WERI-Rb-1 (cell line): ENCODE measurements around the gene HNRNPC.
"Not testable (repeated sequence)": the region's sequence is repeated elsewhere in the genome, so short reads cannot be mapped to it uniquely, and the experiment has no call there.

Experiments
- DNase-seq: peaks from one replicate; pipeline ENCODE4 v3.0.0-alpha.2; 2020
- H3K27ac ChIP-seq: fragments of 250-450 bp; sonication (Bioruptor Pico); 2 replicates; pipeline ENCODE4 v1.5.1; 2020; ENCODE audit warnings: mild to moderate bottlenecking, moderate library complexity
- H3K27me3 ChIP-seq: fragments of 250-450 bp; sonication (Bioruptor Pico); 2 replicates; pipeline ENCODE4 v1.5.1; 2021; ENCODE audit warnings: mild to moderate bottlenecking, low read depth, moderate library complexity; ENCODE audit not compliant: insufficient read depth, severe bottlenecking
- H3K36me3 ChIP-seq: fragments of 250-450 bp; sonication (Bioruptor Pico); 2 replicates; pipeline ENCODE4 v1.5.1; 2020; ENCODE audit warnings: mild to moderate bottlenecking, moderate library complexity
- H3K4me3 ChIP-seq: 2 replicates; pipeline ENCODE4 v1.5.1; 2011; ENCODE audit warnings: low read depth, mild to moderate bottlenecking, control low read depth, low read length
- H3K9me3 ChIP-seq: fragments of 250-450 bp; sonication (Bioruptor Pico); 2 replicates; pipeline ENCODE4 v1.5.1; 2021; ENCODE audit warnings: mild to moderate bottlenecking, moderate library complexity; ENCODE audit not compliant: severe bottlenecking
- TF ChIP-seq, protein P1 (sequence below): IDR thresholded peaks from 2 replicates; pipeline ENCODE4 v1.5.1; 2011; ENCODE audit warnings: low read depth, mild to moderate bottlenecking, control low read depth, inconsistent platforms, low read length

Gene HNRNPC

DNA sequence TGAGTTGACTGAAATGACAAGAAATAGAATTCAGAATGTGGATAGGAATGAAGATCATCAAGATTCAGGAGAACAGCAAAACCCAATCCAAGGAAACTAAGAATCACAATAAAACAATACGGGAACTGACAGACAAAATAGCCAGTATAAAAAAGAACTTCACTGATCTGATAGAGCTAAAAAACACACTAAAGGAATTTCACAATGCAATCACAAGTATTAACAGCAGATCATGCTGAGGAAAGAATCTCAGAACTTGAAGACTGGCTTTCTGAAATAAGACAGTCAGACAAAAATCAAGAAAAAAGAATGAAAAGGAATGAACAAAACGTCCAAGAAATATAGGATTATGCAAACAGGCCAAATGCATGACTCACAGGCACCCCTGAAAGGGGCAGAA is 98.1 kb downstream of the HNRNPC start:
- DNase-seq, result no peak
- no peak overlapping the region for H3K4me3 ChIP-seq
- peaks cover 67% of the 10 kb centered on the region for H3K27me3 ChIP-seq
- H3K27ac ChIP-seq, result no peak overlapping the region
- H3K9me3 ChIP-seq, result peaks cover 4% of the 10 kb centered on the region
- TF ChIP-seq, protein P1, sequence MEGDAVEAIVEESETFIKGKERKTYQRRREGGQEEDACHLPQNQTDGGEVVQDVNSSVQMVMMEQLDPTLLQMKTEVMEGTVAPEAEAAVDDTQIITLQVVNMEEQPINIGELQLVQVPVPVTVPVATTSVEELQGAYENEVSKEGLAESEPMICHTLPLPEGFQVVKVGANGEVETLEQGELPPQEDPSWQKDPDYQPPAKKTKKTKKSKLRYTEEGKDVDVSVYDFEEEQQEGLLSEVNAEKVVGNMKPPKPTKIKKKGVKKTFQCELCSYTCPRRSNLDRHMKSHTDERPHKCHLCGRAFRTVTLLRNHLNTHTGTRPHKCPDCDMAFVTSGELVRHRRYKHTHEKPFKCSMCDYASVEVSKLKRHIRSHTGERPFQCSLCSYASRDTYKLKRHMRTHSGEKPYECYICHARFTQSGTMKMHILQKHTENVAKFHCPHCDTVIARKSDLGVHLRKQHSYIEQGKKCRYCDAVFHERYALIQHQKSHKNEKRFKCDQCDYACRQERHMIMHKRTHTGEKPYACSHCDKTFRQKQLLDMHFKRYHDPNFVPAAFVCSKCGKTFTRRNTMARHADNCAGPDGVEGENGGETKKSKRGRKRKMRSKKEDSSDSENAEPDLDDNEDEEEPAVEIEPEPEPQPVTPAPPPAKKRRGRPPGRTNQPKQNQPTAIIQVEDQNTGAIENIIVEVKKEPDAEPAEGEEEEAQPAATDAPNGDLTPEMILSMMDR, result no peak
- no peaks in the 10 kb centered on the region for H3K36me3 ChIP-seq

DNA sequence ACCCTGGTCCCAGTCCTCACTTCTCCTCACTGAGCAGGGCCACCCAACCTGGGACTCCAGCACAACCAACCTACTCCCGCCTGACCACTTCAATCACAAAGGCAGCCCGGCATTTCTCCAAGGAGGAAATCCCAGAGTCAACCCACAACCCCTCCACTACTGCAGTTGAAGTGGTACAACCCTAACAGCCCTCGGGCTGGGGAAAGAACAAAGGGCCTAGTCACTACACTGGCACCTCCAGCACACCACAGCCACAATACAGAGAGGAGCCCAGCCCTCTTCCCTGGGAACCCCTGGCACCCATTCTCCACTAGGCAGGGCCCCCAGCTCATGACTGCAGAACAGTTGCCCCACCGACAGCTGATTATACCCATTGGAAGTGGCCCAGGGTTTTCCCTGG is 99.7 kb downstream of the HNRNPC start:
- H3K27ac ChIP-seq, result no peak overlapping the region
- H3K4me3 ChIP-seq, result no peak overlapping the region

DNA sequence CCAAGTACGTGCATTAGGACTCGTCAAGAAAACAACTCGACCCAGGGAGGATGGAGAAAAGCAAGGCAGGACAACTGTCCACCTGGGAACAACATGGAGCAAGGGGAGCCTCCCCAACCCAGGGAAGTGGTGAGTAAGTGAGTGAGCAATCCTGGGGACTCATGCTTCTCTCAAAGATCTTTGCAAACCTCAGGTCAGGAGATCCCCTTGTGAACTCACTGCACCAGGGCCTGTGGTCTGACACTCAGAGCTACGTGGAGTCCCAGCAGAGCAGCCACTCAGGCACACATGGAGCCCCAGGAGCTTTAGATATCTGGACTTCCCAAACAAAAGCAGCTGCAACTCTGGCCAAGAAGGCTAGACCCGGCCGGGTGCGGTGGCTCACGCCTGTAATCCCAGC is 101.2 kb downstream of the HNRNPC start:
- Histone ChIP-seq H3K27me3 (peaks cover 52% of the 10 kb centered on the region), H3K4me3 (no peak overlapping the region), H3K36me3 (no peaks in the 10 kb centered on the region), H3K27ac (no peak overlapping the region), H3K9me3 (no peaks in the 10 kb centered on the region)
- TF ChIP-seq, protein P1, result no peak
- no peak for DNase-seq

More for the DNA sequence above, 99.7 kb downstream of the HNRNPC start:
- Histone ChIP-seq H3K9me3 (peaks cover 2% of the 10 kb centered on the region), H3K36me3 (no peaks in the 10 kb centered on the region), H3K27me3 (peaks cover 59% of the 10 kb centered on the region)
- DNase-seq, result no peak
- TF ChIP-seq, protein P1, result no peak

DNA sequence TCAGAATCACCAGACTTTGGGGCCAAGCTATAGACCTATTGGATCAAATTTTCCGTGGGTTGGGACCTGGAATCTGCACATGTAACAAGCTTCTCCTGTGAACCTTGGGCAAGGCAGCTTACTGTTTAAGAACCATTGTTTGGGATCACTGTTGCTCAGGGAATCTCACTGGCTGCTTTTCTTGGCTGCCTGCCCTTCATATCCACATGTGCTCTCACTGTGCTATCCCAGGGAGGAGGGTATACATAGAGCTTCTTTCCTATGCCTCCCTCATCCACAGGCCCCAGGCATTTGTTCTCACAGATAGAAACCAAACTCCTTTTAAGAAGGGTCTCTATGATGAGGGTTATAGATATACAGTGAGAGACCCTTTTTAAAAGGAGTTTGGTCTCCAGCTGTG is 103.6 kb downstream of the HNRNPC start:
- not testable (repeated sequence) for H3K9me3 ChIP-seq, DNase-seq, H3K4me3 ChIP-seq, H3K36me3 ChIP-seq, H3K27ac ChIP-seq
- peaks cover 44% of the 10 kb centered on the region for H3K27me3 ChIP-seq

DNA sequence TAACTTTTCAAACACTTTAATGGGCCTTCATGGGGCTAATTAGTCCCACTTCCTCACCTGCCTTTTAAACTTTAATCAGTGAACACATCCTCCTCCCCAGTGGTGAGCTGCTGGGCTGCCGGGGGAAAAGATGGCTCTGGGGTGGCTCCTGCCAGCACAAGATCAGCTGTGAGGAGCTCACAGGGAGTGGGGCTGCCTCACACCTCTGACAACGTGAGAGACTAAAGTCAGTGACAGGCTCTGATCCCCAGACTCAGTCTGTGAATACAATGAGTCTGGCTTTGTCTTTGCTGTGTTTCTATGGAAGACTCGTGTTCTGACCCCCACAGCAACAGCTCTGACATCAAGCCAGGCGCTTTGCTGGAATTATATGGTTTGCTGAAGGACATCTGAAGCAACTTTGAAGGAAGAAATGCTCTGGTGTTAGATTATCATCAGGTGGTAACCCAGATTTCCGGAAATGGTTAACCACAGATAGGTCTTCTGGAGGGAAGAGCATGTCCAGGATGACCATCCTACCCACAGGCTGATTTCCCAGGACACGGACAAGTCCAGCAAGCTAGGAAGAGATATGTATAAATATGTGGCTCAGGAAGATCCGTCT is 104.1 kb downstream of the HNRNPC start:
- not testable (repeated sequence) for DNase-seq, H3K36me3 ChIP-seq, H3K9me3 ChIP-seq, H3K4me3 ChIP-seq, H3K27ac ChIP-seq
- H3K27me3 ChIP-seq, result peaks cover 48% of the 10 kb centered on the region

DNA sequence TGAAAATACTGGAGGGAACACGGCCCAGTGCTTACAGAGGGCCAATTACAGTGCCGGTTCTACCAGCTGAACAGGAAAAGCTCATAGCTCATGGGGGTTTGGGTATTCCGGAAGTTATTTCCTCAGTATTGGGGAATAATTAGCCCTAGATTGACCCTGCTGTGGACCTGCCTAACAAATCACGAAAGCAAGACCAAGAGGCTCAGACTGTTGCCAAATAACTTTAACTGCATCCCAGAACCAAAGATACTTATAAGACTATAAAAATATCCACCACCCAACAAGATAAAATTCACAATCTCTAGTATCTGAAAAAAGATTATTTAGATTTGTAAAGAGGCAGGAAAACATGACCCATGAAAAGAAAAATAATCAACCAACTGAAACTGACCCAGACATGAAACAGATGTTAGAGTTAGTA is 105.4 kb downstream of the HNRNPC start:
- Histone ChIP-seq H3K9me3 (no peaks in the 10 kb centered on the region), H3K27me3 (peaks cover 44% of the 10 kb centered on the region), H3K27ac (no peak overlapping the region), H3K4me3 (no peak overlapping the region), H3K36me3 (no peaks in the 10 kb centered on the region)
- DNase-seq, result no peak
- TF ChIP-seq, protein P1, result no peak

DNA sequence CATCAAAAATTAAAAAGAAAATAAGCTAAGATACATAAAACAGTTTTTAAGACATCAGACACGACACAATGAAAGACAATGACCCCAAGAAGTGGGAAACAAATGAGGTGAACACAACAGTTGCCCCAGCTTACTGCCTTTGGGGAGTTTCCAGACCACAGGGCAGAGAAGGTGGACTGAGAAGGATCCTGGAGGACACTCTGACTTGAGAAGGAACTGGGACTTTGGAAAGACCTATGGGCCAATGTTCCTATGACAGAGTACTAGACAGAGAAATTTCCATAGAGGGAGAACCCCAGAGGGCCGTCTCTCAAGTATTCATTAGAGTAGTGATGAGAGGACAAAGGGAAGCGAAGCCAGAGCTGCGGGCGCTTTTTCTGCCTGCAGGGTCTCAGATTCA is 107.2 kb downstream of the HNRNPC start:
- TF ChIP-seq, protein P1, result no peak
- no peak overlapping the region for H3K27ac ChIP-seq

More for the DNA sequence above, 107.2 kb downstream of the HNRNPC start:
- Histone ChIP-seq H3K27me3 (peaks cover 27% of the 10 kb centered on the region), H3K9me3 (no peaks in the 10 kb centered on the region), H3K36me3 (no peaks in the 10 kb centered on the region), H3K4me3 (no peak overlapping the region)
- no peak for DNase-seq
